HCT116 (cell line): ENCODE measurements around the gene CCDC39. TPM values are rescaled to one million over a fixed set of nuclear protein-coding genes. Genes with fewer than 3 reads are reported as not detected.
A peak's percentile ranks its signal among the peaks of the same experiment; 100 is the strongest.

Experiments
- ATAC-seq: fragments of 200-7000 bp; cut with Tn5 transposase; 2 replicates; pipeline ENCODE4 v1.9.1; 2020; ENCODE audit warnings: mild to moderate bottlenecking, moderate library complexity
- BruUV-seq: library from RNA; stranded (reverse); fragments of 400-500 nt; replicated peaks from 2 replicates; lab custom pipeline; 2021; lab: Mats Ljungman, UMichigan
- CTCF ChIA-PET: fragments of 300-600 bp; sonication (Branson Sonifier 250); formaldehyde crosslinking; loops from one replicate; lab custom pipeline; 2021; ENCODE audit warnings: antibody characterized with exemption; lab: Charles Lee
- POLR2A ChIA-PET: fragments of 300-600, 350-600 bp; sonication (Branson Sonifier 250); formaldehyde crosslinking; loops from one replicate; lab custom pipeline; 2021; ENCODE audit warnings: antibody characterized with exemption; lab: Charles Lee
- RAD21 ChIA-PET, 2 experiments: fragments of 300-600 bp; sonication (Branson Sonifier 250); formaldehyde crosslinking; loops; one replicate each; lab custom pipeline; 2023; ENCODE audit warnings: low total read pairs in 2 of 2; ENCODE audit not compliant: uncharacterized antibody in 2 of 2, unreplicated experiment in 2 of 2, low non-redundant PET in 1 of 2; lab: Charles Lee
- DNase-seq: peaks from one replicate; pipeline ENCODE4 v3.0.0-alpha.2; 2010; ENCODE audit warnings: low read depth, low spot score
- H2AFZ ChIP-seq: fragments of 200-600 bp; shearing (Covaris generic), sonication (generic); 2 replicates; pipeline ENCODE4 v1.6.1; 2017; ENCODE audit warnings: low read depth, mixed run types, mixed read lengths, antibody characterized with exemption, low read length; ENCODE audit not compliant: poor library complexity, severe bottlenecking
- H3K27ac ChIP-seq: 2 replicates; pipeline ENCODE4 v1.5.1; 2012; ENCODE audit warnings: low read depth, low read length
- H3K27me3 ChIP-seq: fragments of 200-600 bp; sonication (generic); 2 replicates; pipeline ENCODE4 v1.6.1; 2016; ENCODE audit warnings: mixed run types, low read length, mixed read lengths; ENCODE audit not compliant: insufficient read depth
- H3K36me3 ChIP-seq, 2 experiments: fragments of 200-500 bp in 1 of 2; fragments of 200-600 bp in 1 of 2; sonication (Bioruptor generic) in 1 of 2; sonication (generic) in 1 of 2; 2 replicates each; pipeline versions ENCODE4 v1.5.1 to v1.6.1; 2014 to 2016; ENCODE audit warnings: low read length in 2 of 2, inconsistent platforms in 1 of 2, mixed read lengths in 1 of 2, mixed run types in 1 of 2; ENCODE audit not compliant: insufficient read depth in 2 of 2, control insufficient read depth in 1 of 2
- H3K4me1 ChIP-seq, 2 experiments: fragments of 200-600 bp in 1 of 2; sonication (generic) in 1 of 2; 2 replicates each; pipeline versions ENCODE4 v1.5.1 to v1.6.1; 2012 to 2017; ENCODE audit warnings: low read length in 2 of 2, inconsistent platforms in 1 of 2, mild to moderate bottlenecking in 1 of 2, mixed read lengths in 1 of 2, mixed run types in 1 of 2, moderate library complexity in 1 of 2; ENCODE audit not compliant: insufficient read depth in 2 of 2, control insufficient read depth in 1 of 2
- H3K4me2 ChIP-seq: fragments of 200-600 bp; sonication (generic); 2 replicates; pipeline ENCODE4 v1.6.1; 2017; ENCODE audit warnings: mixed run types, low read length, mixed read lengths
- H3K4me3 ChIP-seq, 2 experiments: fragments of 200-600 bp in 1 of 2; sonication (generic) in 1 of 2; replicated peaks in 1 of 2; 2 replicates each; pipeline ENCODE4 v1.5.1; 2011 to 2016; ENCODE audit warnings: low read length in 2 of 2, control low read depth in 1 of 2, low read depth in 1 of 2, mild to moderate bottlenecking in 1 of 2, mixed read lengths in 1 of 2, mixed run types in 1 of 2
- H3K79me2 ChIP-seq: fragments of 200-600 bp; sonication (generic); 2 replicates; pipeline ENCODE4 v1.6.1; 2017; ENCODE audit warnings: mild to moderate bottlenecking, mixed run types, low read length, moderate library complexity, mixed read lengths; ENCODE audit not compliant: insufficient read depth
- H3K9ac ChIP-seq: fragments of 200-600 bp; sonication (generic); 2 replicates; pipeline ENCODE4 v1.6.1; 2016; ENCODE audit warnings: low read length, mixed read lengths
- H3K9me2 ChIP-seq: fragments of 200-600 bp; sonication (generic), shearing (Covaris generic); 2 replicates; pipeline ENCODE4 v1.6.1; 2017; ENCODE audit warnings: mixed run types, mild to moderate bottlenecking, moderate library complexity; ENCODE audit not compliant: insufficient read depth
- H3K9me3 ChIP-seq, 2 experiments: fragments of 200-500 bp in 1 of 2; fragments of 200-600 bp in 1 of 2; sonication (Bioruptor generic) in 1 of 2; sonication (generic) in 1 of 2; 2 replicates each; pipeline ENCODE4 v1.6.1; 2014 to 2017; ENCODE audit warnings: low read length in 2 of 2, mixed read lengths in 2 of 2, inconsistent platforms in 1 of 2, low read depth in 1 of 2, mild to moderate bottlenecking in 1 of 2, mixed run types in 1 of 2, moderate library complexity in 1 of 2; ENCODE audit not compliant: control insufficient read depth in 1 of 2, insufficient read depth in 1 of 2
- H4K20me1 ChIP-seq: fragments of 200-600 bp; sonication (generic), shearing (Covaris generic); 2 replicates; pipeline ENCODE4 v1.6.1; 2017; ENCODE audit warnings: mixed run types, mild to moderate bottlenecking, moderate library complexity; ENCODE audit not compliant: insufficient read depth
- ATF3 ChIP-seq: IDR thresholded peaks from 2 replicates; pipeline ENCODE4 v1.6.1; 2012
- CTCF ChIP-seq, 3 experiments: fragments of 200-600 bp in 1 of 3; sonication (generic) in 1 of 3; IDR thresholded peaks in 2 of 3; conservative IDR thresholded peaks in 1 of 3; 2 replicates each; pipeline ENCODE4 v1.5.1; 2012 to 2017; ENCODE audit warnings: low read depth in 2 of 3, low read length in 2 of 3, antibody characterized with exemption in 1 of 3, borderline replicate concordance in 1 of 3, control low read depth in 1 of 3, mild to moderate bottlenecking in 1 of 3, mixed read lengths in 1 of 3, mixed run types in 1 of 3, moderate library complexity in 1 of 3; ENCODE audit not compliant: insufficient read depth in 1 of 3
- EGR1 ChIP-seq: IDR thresholded peaks from 2 replicates; pipeline ENCODE4 v1.6.1; 2012; ENCODE audit warnings: low read depth
- RAD21 ChIP-seq: IDR thresholded peaks from 2 replicates; pipeline ENCODE4 v1.6.1; 2012; ENCODE audit warnings: low read depth, mild to moderate bottlenecking
- ZNF274 ChIP-seq: fragments of 200-500 bp; sonication (Bioruptor generic); IDR thresholded peaks from 2 replicates; pipeline ENCODE4 v1.6.1; 2014; ENCODE audit warnings: mild to moderate bottlenecking, low read depth, low read length, inconsistent platforms
- intact Hi-C: fragments of 100-400 bp; cut with micrococcal nuclease; formaldehyde crosslinking; loops from 2 replicates; pipeline ENCODE4 v1.10.0; 2022
- total RNA-seq: library from RNA; stranded (reverse); gene quantifications from one replicate; pipeline ENCODE4 v1.2.1, GENCODE V29; 2021; ENCODE audit not compliant: unreplicated experiment

CCDC39 gene
- total RNA-seq, 1 experiment from 2014 or later: not detected

- no peaks in the 10 kb centered on the region for H4K20me1 ChIP-seq
- H3K36me3 ChIP-seq: no peaks in the 10 kb centered on the region
- ChIA-PET RAD21 (interaction anchor here in 1 of 2 experiments (0.7 kb wide), 1 partner anchor 484 kb away, joined by 3 read pairs; no protein-coding TSS in a partner anchor), POLR2A (no interaction called here), CTCF (interaction anchor here (1.1 to 1.9 kb wide), 2 partner anchors 92 to 589 kb away, joined by 6 to 14 read pairs; no protein-coding TSS in a partner anchor)
- no peaks in the 10 kb centered on the region for H3K9me2 ChIP-seq
- H3K9ac ChIP-seq: no peak overlapping the region
- intact Hi-C loops: loop anchor here (5.0 kb wide), 1 partner anchor 1012 kb away; no protein-coding TSS in a partner anchor
- 0 out of 6 replicates have a peak, but pooled peaks of 2 of the 3 experiments have one; percentile 5 to 24 for TF ChIP-seq CTCF (IDR thresholded peaks at IDR 0.05 in 2 of 3, conservative IDR thresholded peaks at IDR 0.05 in 1 of 3; ENCODE audit: borderline replicate concordance in 1 of 3, insufficient read depth in 1 of 3, low read depth in 2 of 3, low read length in 2 of 3)
- TF ChIP-seq EGR1: no peak
- peak; percentile 44 for TF ChIP-seq RAD21
- H3K79me2 ChIP-seq: no peaks in the 10 kb centered on the region
- ATAC-seq (no peak), DNase-seq (no peak)
- no peaks in the 10 kb centered on the region for H3K4me1 ChIP-seq
- no peak overlapping the region for H3K4me3 ChIP-seq
- no peaks in the 10 kb centered on the region for H3K9me3 ChIP-seq
- no TSS peak for BruUV-seq
- no peak overlapping the region for H3K4me2 ChIP-seq
- peaks cover 43% of the 10 kb centered on the region for H3K27me3 ChIP-seq
- H3K27ac ChIP-seq: no peak overlapping the region
- no peak overlapping the region for H2AFZ ChIP-seq
Measured at GRCh38 chr3:180690061-180690460, 10.8 kb upstream of the CCDC39 start.

- 0 out of 2 replicates have a peak, but pooled peaks have one; percentile 25 for ATAC-seq
- Histone ChIP-seq H3K27me3 (peaks cover 40% of the 10 kb centered on the region), H3K36me3 (no peaks in the 10 kb centered on the region), H3K79me2 (no peaks in the 10 kb centered on the region), H3K9me3 (no peaks in the 10 kb centered on the region), H3K27ac (no peak overlapping the region), H3K4me1 (peaks cover 0 to 2% of the 10 kb centered on the region in 2 experiments; a peak in 1 of 4 replicates), H4K20me1 (no peaks in the 10 kb centered on the region), H3K9ac (no peak overlapping the region), H3K9me2 (no peaks in the 10 kb centered on the region), H2AFZ (no peak overlapping the region), H3K4me3 (no peak overlapping the region), H3K4me2 (no peak overlapping the region)
- ChIA-PET RAD21 (no interaction called here), CTCF (no interaction called here), POLR2A (no interaction called here)
- intact Hi-C loops: no loop called here
- DNase-seq: no peak
- BruUV-seq: no TSS peak
- TF ChIP-seq ATF3 (no peak), ZNF274 (no peak), RAD21 (no peak)
Measured at GRCh38 chr3:180684807-180685206, 5.5 kb upstream of the CCDC39 start.
